Esophagus muscularis mucosa (tissue), 4 donors: ENCODE data around the gene SIRPD. TPM values are rescaled to one million over a fixed set of nuclear protein-coding genes. Genes with fewer than 3 reads are reported as not detected.
"Not testable (repeated sequence)": the region's sequence is repeated elsewhere in the genome, so short reads cannot be mapped to it uniquely, and the experiment has no call there.

ENCODE experiments used
- DNase-seq: peaks from one replicate; pipeline ENCODE4 v3.0.0-alpha.2; 2017; ENCODE audit errors: extremely low spot score
- H3K27ac ChIP-seq, 4 donors: fragments of 200-600 bp; sonication (generic); replicated peaks in 1 of 4; 1 replicate in 3 of 4; 2 replicates in 1 of 4; pipeline ENCODE4 v1.5.1; 2016 to 2019; ENCODE audit warnings: mild to moderate bottlenecking in 1 of 4
- H3K27me3 ChIP-seq, 4 donors: fragments of 200-600 bp; sonication (generic); one replicate each; pipeline versions ENCODE4 v1.5.1 to v1.6.0; 2016 to 2019
- H3K36me3 ChIP-seq, 4 donors: fragments of 200-600 bp; sonication (generic); one replicate each; pipeline ENCODE4 v1.5.1; 2016 to 2019
- H3K4me1 ChIP-seq, 4 donors: fragments of 200-600 bp; sonication (generic); one replicate each; pipeline ENCODE4 v1.5.1; 2016 to 2019
- H3K4me3 ChIP-seq, 4 donors: fragments of 200-600 bp; sonication (generic); 1 replicate in 2 of 4; 2 replicates in 2 of 4; pipeline ENCODE4 v1.5.1; 2016 to 2019; ENCODE audit warnings: mild to moderate bottlenecking in 4 of 4, moderate library complexity in 1 of 4
- H3K9me3 ChIP-seq, 4 donors: fragments of 200-600 bp; sonication (generic); 1 replicate in 3 of 4; 2 replicates in 1 of 4; pipeline ENCODE4 v1.5.1; 2016 to 2019
- CTCF ChIP-seq, 3 experiments: fragments of 200-600 bp in 2 of 3; fragments of 450-650 bp in 1 of 3; sonication (generic) in 2 of 3; IDR thresholded peaks; one replicate each; pipeline ENCODE4 v1.5.1; 2017 to 2019; ENCODE audit warnings: antibody characterized with exemption in 3 of 3, mild to moderate bottlenecking in 2 of 3, moderate library complexity in 1 of 3
- EP300 ChIP-seq: sonication (generic); formaldehyde crosslinking; IDR thresholded peaks from one replicate; pipeline ENCODE4 v1.6.1; 2017; ENCODE audit warnings: antibody characterized with exemption
- POLR2A ChIP-seq: fragments of 450-650 bp; IDR thresholded peaks from one replicate; pipeline ENCODE4 v1.6.1; 2017; ENCODE audit warnings: antibody characterized with exemption, moderate library complexity, mild to moderate bottlenecking, low read depth
- POLR2AphosphoS5 ChIP-seq, 2 donors: sonication (generic); formaldehyde crosslinking; IDR thresholded peaks; one replicate each; pipeline ENCODE4 v1.6.1; 2017; ENCODE audit warnings: antibody characterized with exemption in 2 of 2
- whole genome bisulfite sequencing: methylation state at CpG from one replicate; pipeline ENCODE4 v1.1.5; 2018; 5-methylcytosine and 5-hydroxymethylcytosine counted together
- intact Hi-C: fragments of 100-400 bp; cut with DNase I; formaldehyde crosslinking; loops from one replicate; pipeline ENCODE4 v1.15.1; 2023
- total RNA-seq, 4 donors: library from RNA; depleted of rRNA; stranded (reverse); fragments of >200 nt; gene quantifications; one replicate each; pipeline versions ENCODE4 v1.1.0 to v1.2.1, GENCODE V29; 2016

Gene SIRPD
- total RNA-seq, 4 donors from 2014 or later = not detected

GRCh38 chr20:1499528-1500420, 57.7 kb downstream of the SIRPD start:
- DNase-seq = peak; percentile 62
- peaks cover 0 to 6% (median 0%) of the 10 kb centered on the region in 4 donors for H3K9me3 ChIP-seq
- H3K4me1 ChIP-seq = no peaks in the 10 kb centered on the region
- H3K36me3 ChIP-seq = no peaks in the 10 kb centered on the region
- WGBS = 92% methylated on average over 7 of the region's 8 CpGs
- no peak for TF ChIP-seq EP300
- no peak for TF ChIP-seq POLR2A
- no peak for TF ChIP-seq POLR2AphosphoS5 (IDR thresholded peaks at IDR 0.05)
- TF ChIP-seq CTCF (IDR thresholded peaks at IDR 0.05) = no peak
- H3K4me3 ChIP-seq = no peak overlapping the region
- H3K27ac ChIP-seq = no peak overlapping the region
- intact Hi-C loops = no loop called here
- peaks cover 0 to 13% (median 3%) of the 10 kb centered on the region in 4 donors for H3K27me3 ChIP-seq

- H3K9me3 ChIP-seq, intact Hi-C loops, H3K4me1 ChIP-seq, H3K27ac ChIP-seq, H3K36me3 ChIP-seq, DNase-seq, H3K4me3 ChIP-seq: not testable (repeated sequence)
- WGBS = 93% methylated on average over 5 of the region's 5 CpGs
- peaks cover 0 to 13% (median 3%) of the 10 kb centered on the region in 4 donors for H3K27me3 ChIP-seq
These were observed 60.1 kb downstream of the SIRPD start for GRCh38 chr20:1497371-1497770.

DNA sequence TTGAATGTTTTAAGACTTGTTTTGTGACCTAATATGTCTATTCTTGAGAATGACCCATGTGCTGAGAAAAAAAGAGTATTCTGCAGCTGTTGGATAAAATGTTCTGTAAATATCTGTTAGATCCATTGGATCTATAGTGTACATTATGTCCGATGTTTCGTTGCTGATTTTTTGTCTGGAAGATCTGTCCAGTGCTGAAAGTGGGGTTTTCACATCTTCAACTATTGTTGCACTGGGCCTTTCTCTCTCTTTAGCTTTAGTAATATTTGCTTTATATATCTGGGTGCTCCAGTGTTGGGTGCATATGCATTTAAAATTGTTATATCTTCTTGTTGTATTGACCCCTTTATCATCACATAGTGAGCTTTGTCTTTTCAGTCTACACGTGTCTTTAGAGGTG, 60.6 kb downstream of the SIRPD start:
- intact Hi-C loops = no loop called here
- Histone ChIP-seq H3K36me3 (no peaks in the 10 kb centered on the region), H3K9me3 (no peaks in the 10 kb centered on the region), H3K27ac (no peak overlapping the region), H3K27me3 (peaks cover 0 to 13% (median 3%) of the 10 kb centered on the region in 4 donors), H3K4me1 (peaks cover 0 to 4% (median 0%) of the 10 kb centered on the region in 4 donors), H3K4me3 (no peak overlapping the region)
- DNase-seq = no peak
- WGBS = 87% methylated on average over 3 of the region's 3 CpGs
- TF ChIP-seq EP300 = no peak
- TF ChIP-seq POLR2AphosphoS5 (IDR thresholded peaks at IDR 0.05) = no peak
- TF ChIP-seq CTCF (IDR thresholded peaks at IDR 0.05) = no peak
- no peak for TF ChIP-seq POLR2A

- H3K27me3 ChIP-seq = peaks cover 0 to 8% (median 3%) of the 10 kb centered on the region in 4 donors
- no peak overlapping the region for H3K4me3 ChIP-seq
- DNase-seq = peak; percentile 45
- H3K4me1 ChIP-seq = peaks cover 0 to 10% (median 0%) of the 10 kb centered on the region in 4 donors
- H3K9me3 ChIP-seq = no peaks in the 10 kb centered on the region
- TF ChIP-seq POLR2AphosphoS5 (IDR thresholded peaks at IDR 0.05) = no peak
- 44% methylated on average over 3 of the region's 3 CpGs for WGBS
- intact Hi-C loops = no loop called here
- H3K27ac ChIP-seq = no peak overlapping the region
- H3K36me3 ChIP-seq = no peaks in the 10 kb centered on the region
These were observed 63.1 kb downstream of the SIRPD start for GRCh38 chr20:1494436-1494835.

GRCh38 chr20:1493536-1493935, 64.0 kb downstream of the SIRPD start:
- Histone ChIP-seq H3K27ac (no peak overlapping the region), H3K9me3 (no peaks in the 10 kb centered on the region), H3K4me1 (peaks cover 0 to 10% (median 0%) of the 10 kb centered on the region in 4 donors), H3K27me3 (peaks cover 0 to 8% (median 0%) of the 10 kb centered on the region in 4 donors), H3K4me3 (no peak overlapping the region), H3K36me3 (no peaks in the 10 kb centered on the region)
- 83% methylated on average over 1 of the region's 1 CpG for WGBS
- TF ChIP-seq POLR2A = no peak
- no peak for TF ChIP-seq POLR2AphosphoS5 (IDR thresholded peaks at IDR 0.05)
- TF ChIP-seq CTCF (IDR thresholded peaks at IDR 0.05) = no peak
- no peak for TF ChIP-seq EP300
- intact Hi-C loops = no loop called here
- DNase-seq = peak; percentile 42
